Right atrium auricular region (tissue), 2 donors: ENCODE data around the gene OR51F2. TPM values are rescaled to one million over a fixed set of nuclear protein-coding genes. Genes with fewer than 3 reads are reported as not detected.

Experiments
- DNase-seq: peaks from one replicate; pipeline ENCODE4 v3.0.0-alpha.2; 2019; ENCODE audit warnings: low spot score
- H3K27ac ChIP-seq, 2 donors: fragments of 200-600 bp; sonication (generic); 1 replicate in 1 of 2; 2 replicates in 1 of 2; pipeline ENCODE4 v1.5.1; 2016 to 2019
- H3K27me3 ChIP-seq, 2 donors: fragments of 200-600 bp; sonication (generic); one replicate each; pipeline versions ENCODE4 v1.5.1 to v1.6.0; 2017 to 2019
- H3K36me3 ChIP-seq: fragments of 200-600 bp; sonication (generic); one replicate; pipeline ENCODE4 v1.5.1; 2016
- H3K4me1 ChIP-seq, 2 donors: fragments of 200-600 bp; sonication (generic); one replicate each; pipeline versions ENCODE4 v1.5.1 to v1.6.0; 2017 to 2019
- H3K4me3 ChIP-seq, 2 donors: fragments of 200-600 bp; sonication (generic); 1 replicate in 1 of 2; 2 replicates in 1 of 2; pipeline ENCODE4 v1.5.1; 2017 to 2019; ENCODE audit warnings: mild to moderate bottlenecking in 1 of 2, moderate library complexity in 1 of 2
- H3K9me3 ChIP-seq, 2 donors: fragments of 200-600 bp; sonication (generic); one replicate each; pipeline ENCODE4 v1.5.1; 2019
- CTCF ChIP-seq, 2 donors: fragments of 200-600 bp; sonication (generic); IDR thresholded peaks; one replicate each; pipeline ENCODE4 v1.5.1; 2019; ENCODE audit warnings: antibody characterized with exemption in 2 of 2
- total RNA-seq, 2 donors: library from RNA; depleted of rRNA; stranded (reverse); fragments of >200 nt; gene quantifications; one replicate each; pipeline ENCODE4 v1.1.0, GENCODE V29; 2016

The OR51F2 gene
- total RNA-seq, 2 donors from 2014 or later: not detected

GRCh38 chr11:4865855-4866254, 44.7 kb downstream of the OR51F2 start:
- H3K27ac ChIP-seq: no peak overlapping the region
- no peak overlapping the region for H3K4me3 ChIP-seq

More at GRCh38 chr11:4865855-4866254, 44.7 kb downstream of the OR51F2 start:
- Histone ChIP-seq H3K9me3 (no peaks in the 10 kb centered on the region), H3K27me3 (no peaks in the 10 kb centered on the region), H3K36me3 (no peaks in the 10 kb centered on the region), H3K4me1 (no peaks in the 10 kb centered on the region)
- no peak for TF ChIP-seq CTCF (IDR thresholded peaks at IDR 0.05)
- DNase-seq: no peak

Other genes starting within 250 kb of the OR51F2 start
- not detected for gene OR52I2, start 239.6 kb upstream of the OR51F2 start, total RNA-seq
- gene OR52I1, start 227.3 kb upstream of the OR51F2 start, total RNA-seq: not detected
- gene TRIM68, start 213.1 kb upstream of the OR51F2 start, total RNA-seq: 1 to 10 TPM; 7.5 to 9.6 TPM
- gene OR51D1, start 183.8 kb upstream of the OR51F2 start, total RNA-seq: not detected
- 1 to 10 TPM in 1 of 2 donors, under 1 TPM in 1; 0.12 to 1.3 TPM for gene OR51E1, start 177.3 kb upstream of the OR51F2 start, total RNA-seq
- gene OR51E2, start 123.5 kb upstream of the OR51F2 start, total RNA-seq: under 1 TPM in 1 of 2 donors, not detected in 1; 0.15 TPM
- gene MMP26, start 116.5 kb upstream of the OR51F2 start, total RNA-seq: not detected
- gene OR51F1, start 51.4 kb upstream of the OR51F2 start, total RNA-seq: not detected
- not detected for gene OR52R1, start 16.9 kb upstream of the OR51F2 start, total RNA-seq
- gene OR51S1, start 27.9 kb downstream of the OR51F2 start, total RNA-seq: not detected
- not detected for gene OR51T1, start 60.6 kb downstream of the OR51F2 start, total RNA-seq
- gene OR51A7, start 82.5 kb downstream of the OR51F2 start, total RNA-seq: not detected
- gene OR51G2, start 98.0 kb downstream of the OR51F2 start, total RNA-seq: not detected
- not detected for gene OR51G1, start 103.0 kb downstream of the OR51F2 start, total RNA-seq
- not detected for gene OR51A4, start 126.3 kb downstream of the OR51F2 start, total RNA-seq
- gene OR51A2, start 134.4 kb downstream of the OR51F2 start, total RNA-seq: not detected
- not detected for gene OR51L1, start 173.5 kb downstream of the OR51F2 start, total RNA-seq
- not detected for gene OR52J3, start 225.2 kb downstream of the OR51F2 start, total RNA-seq
- not detected for gene OR52E2, start 238.3 kb downstream of the OR51F2 start, total RNA-seq
- gene OR52E1, start 248.3 kb downstream of the OR51F2 start, total RNA-seq: not detected